Skeletal muscle tissue (tissue), 4 donors: ENCODE results near the gene ZNF425. TPM values are rescaled to one million over a fixed set of nuclear protein-coding genes. Genes with fewer than 3 reads are reported as not detected.

Experiments used
- H3K27ac ChIP-seq: one replicate; pipeline ENCODE4 v1.7.0; 2013; ENCODE audit warnings: mild to moderate bottlenecking, low read depth, low read length, inconsistent platforms
- H3K27me3 ChIP-seq, 3 donors: one replicate each; pipeline ENCODE4 v1.7.0; 2013; ENCODE audit warnings: low read length in 3 of 3; ENCODE audit not compliant: control insufficient read depth in 3 of 3, insufficient read depth in 3 of 3
- H3K36me3 ChIP-seq, 3 donors: one replicate each; pipeline ENCODE4 v1.7.0; 2013; ENCODE audit warnings: low read length in 3 of 3; ENCODE audit not compliant: control insufficient read depth in 3 of 3, insufficient read depth in 3 of 3
- H3K4me1 ChIP-seq, 3 donors: one replicate each; pipeline ENCODE4 v1.7.0; 2013; ENCODE audit warnings: low read length in 3 of 3, mild to moderate bottlenecking in 3 of 3; ENCODE audit not compliant: control insufficient read depth in 3 of 3, insufficient read depth in 3 of 3
- H3K4me3 ChIP-seq, 3 donors: one replicate each; pipeline ENCODE4 v1.7.0; 2013; ENCODE audit warnings: low read length in 3 of 3
- H3K9ac ChIP-seq, 3 donors: one replicate each; pipeline ENCODE4 v1.7.0; 2013; ENCODE audit warnings: low read length in 3 of 3, mild to moderate bottlenecking in 3 of 3, moderate library complexity in 2 of 3, low read depth in 1 of 3
- H3K9me3 ChIP-seq, 3 donors: one replicate each; pipeline ENCODE4 v1.7.0; 2013; ENCODE audit warnings: low read length in 3 of 3; ENCODE audit not compliant: control insufficient read depth in 3 of 3
- total RNA-seq: library from RNA; depleted of rRNA; stranded (reverse); fragments of >200 nt; gene quantifications from one replicate; pipeline ENCODE4 v1.2.3, GENCODE V29; 2014
- donor health status: Osteomylitis.

Gene ZNF425, protein sequence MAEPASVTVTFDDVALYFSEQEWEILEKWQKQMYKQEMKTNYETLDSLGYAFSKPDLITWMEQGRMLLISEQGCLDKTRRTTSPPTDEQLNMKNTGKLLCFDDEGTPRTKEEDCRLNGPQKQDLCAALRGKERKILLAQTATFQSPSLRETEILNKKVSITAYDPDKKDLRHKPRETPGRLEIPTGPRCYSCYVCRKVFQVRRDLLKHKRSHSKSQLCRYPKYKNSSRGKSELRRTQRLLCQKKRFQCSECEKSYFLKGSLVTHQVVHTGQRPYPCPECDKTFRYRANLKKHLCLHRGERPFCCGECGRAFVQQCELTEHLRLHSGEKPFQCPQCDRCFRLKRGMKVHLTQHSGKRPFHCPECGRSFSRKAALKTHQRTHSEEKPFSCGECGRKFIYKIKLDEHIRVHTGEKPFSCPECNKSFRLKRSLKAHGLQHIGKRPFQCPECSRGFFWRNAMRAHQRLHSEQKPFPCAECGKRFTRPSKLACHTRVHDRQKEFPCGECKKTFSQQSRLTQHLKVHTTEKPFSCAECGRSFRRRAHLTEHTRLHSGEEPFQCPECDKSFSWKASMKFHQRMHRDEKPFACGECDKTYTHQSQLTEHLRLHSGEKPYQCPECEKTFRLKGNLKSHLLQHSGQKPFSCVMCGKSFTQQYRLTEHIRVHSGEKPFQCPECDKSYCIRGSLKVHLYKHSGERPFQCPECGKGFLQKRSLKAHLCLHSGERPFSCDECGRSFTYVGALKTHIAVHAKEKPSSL
- 5.2 TPM for total RNA-seq

DNA sequence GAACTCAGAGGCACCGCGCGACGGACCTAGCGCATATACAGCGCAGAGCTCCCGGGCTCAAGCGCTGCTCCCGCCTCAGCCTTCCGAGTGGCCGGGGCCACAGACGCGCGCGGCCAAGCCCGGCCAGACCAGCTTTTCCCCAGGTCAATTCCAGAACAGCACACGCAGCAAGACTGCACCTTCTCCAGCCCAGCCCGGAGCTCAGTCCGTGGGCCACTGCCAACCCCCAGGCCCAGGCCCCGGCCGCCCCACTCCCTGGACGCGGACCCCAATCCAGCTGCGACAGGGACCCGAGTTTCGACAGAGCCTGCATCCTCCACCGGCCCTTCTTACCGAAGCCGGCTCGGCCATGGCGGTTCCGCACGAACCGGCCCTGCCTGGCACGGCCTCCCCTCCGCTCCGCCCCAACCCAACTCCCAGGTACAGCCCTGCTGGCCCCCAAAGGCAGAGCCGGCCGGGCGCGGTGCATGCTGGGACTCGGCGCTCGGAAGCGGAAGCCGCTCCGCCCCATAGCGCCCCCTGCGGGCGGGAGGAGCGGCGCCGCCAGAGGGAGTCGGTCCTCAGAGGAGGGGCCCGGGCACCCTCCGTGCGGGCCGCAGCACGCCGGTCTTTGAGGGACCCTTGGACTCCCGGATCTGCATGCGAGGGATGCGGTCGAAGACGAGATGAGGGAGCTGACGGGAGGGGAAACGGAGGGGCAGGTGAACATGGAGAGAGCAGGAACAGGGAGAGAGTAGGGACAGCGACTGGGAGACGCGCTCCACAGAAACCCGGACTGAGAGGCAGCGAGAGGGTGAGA, at the start of gene ZNF425:
Gene ZNF425, minus strand, starts transcription at position 462 of the 799 bp plus-strand sequence. Its CDS starts 111 bp downstream, at position 351.
- Histone ChIP-seq H3K4me3 (peak within 1 kb of the TSS; percentile 86 to 100 (median 98)), H3K9ac (peak within 1 kb of the TSS; percentile 95 to 97 (median 96)), H3K36me3 (peaks cover 0 to 7% (median 4%) of the 10 kb centered on the region in 3 donors), H3K4me1 (peaks cover 7 to 21% (median 7%) of the 10 kb centered on the region in 3 donors), H3K27me3 (no peaks in the 10 kb centered on the region), H3K27ac (peak within 1 kb of the TSS; percentile 89), H3K9me3 (no peaks in the 10 kb centered on the region)

- H3K27ac ChIP-seq: no peak overlapping the region
- H3K9ac ChIP-seq: no peak overlapping the region
- no peaks in the 10 kb centered on the region for H3K9me3 ChIP-seq
- no peak overlapping the region for H3K4me3 ChIP-seq
- no peaks in the 10 kb centered on the region for H3K27me3 ChIP-seq
- H3K4me1 ChIP-seq: no peaks in the 10 kb centered on the region
- peaks cover 24 to 51% (median 38%) of the 10 kb centered on the region in 3 donors for H3K36me3 ChIP-seq
Observed at GRCh38 chr7:149175150-149175549, 49.0 kb upstream of the ZNF425 start.

GRCh38 chr7:149172534-149172920, 46.4 kb upstream of the ZNF425 start:
- Histone ChIP-seq H3K9me3 (no peaks in the 10 kb centered on the region), H3K4me3 (no peak overlapping the region), H3K27ac (no peak overlapping the region), H3K4me1 (no peaks in the 10 kb centered on the region), H3K27me3 (no peaks in the 10 kb centered on the region), H3K36me3 (peaks cover 13 to 39% (median 37%) of the 10 kb centered on the region in 3 donors), H3K9ac (no peak overlapping the region)

- H3K36me3 ChIP-seq: peaks cover 13 to 36% (median 35%) of the 10 kb centered on the region in 3 donors
- no peaks in the 10 kb centered on the region for H3K27me3 ChIP-seq
- no peak overlapping the region for H3K9ac ChIP-seq
- H3K9me3 ChIP-seq: no peaks in the 10 kb centered on the region
- no peak overlapping the region for H3K27ac ChIP-seq
- H3K4me1 ChIP-seq: no peaks in the 10 kb centered on the region
- H3K4me3 ChIP-seq: no peak overlapping the region
Observed at GRCh38 chr7:149171892-149172533, 45.9 kb upstream of the ZNF425 start.

DNA sequence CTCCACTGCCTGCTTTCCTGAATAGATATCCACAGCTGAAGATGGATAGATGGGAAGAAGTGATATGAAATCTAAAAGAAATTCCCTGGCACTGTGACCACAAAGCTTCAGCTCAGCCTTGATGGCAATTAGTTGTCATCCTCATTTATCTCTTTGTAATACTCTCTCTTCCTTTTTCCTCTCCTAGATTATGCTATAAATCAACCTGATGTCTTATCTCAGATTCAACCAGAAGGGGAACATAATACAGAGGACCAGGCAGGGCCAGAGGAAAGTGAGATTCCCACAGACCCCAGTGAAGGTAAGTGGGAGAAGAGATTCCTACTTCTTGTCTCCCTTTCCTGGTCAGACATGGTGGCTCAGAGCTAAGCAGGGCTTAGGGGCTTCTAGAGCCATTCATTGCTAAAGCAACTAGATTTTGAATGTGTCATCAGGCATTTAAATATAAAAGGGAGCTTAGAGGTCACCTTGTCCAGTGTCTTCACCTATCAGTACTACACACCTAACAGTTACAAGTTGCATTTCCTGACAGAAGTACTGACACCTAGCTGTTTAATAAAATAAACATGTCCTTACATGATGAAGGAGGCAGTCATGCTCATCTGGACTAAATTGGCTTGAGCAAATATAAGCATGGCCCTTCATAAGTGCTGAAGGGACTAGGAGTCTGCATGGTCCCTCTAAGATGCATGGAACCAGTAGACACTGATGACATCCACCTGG, 40.7 kb upstream of the ZNF425 start:
- H3K27me3 ChIP-seq: no peaks in the 10 kb centered on the region
- no peak overlapping the region for H3K4me3 ChIP-seq
- H3K9me3 ChIP-seq: no peaks in the 10 kb centered on the region
- peaks cover 24 to 42% (median 30%) of the 10 kb centered on the region in 3 donors for H3K36me3 ChIP-seq
- no peaks in the 10 kb centered on the region for H3K4me1 ChIP-seq
- H3K27ac ChIP-seq: no peak overlapping the region
- no peak overlapping the region for H3K9ac ChIP-seq

DNA sequence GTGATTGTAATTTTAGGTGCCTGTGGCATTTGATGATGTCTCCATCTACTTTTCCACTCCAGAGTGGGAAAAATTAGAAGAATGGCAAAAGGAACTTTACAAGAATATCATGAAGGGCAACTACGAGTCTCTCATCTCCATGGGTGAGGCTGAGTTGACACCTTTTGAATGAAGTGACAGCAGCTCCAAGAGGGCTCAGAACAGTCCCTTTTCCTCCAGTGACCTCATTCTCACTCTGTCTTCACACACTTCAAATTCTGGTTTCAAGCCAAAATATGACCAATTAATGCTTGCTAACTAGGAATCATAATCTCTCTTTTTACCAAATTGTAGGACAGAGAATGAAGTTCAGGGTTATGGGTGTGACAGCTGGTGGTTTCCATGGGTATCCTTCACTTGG, 40.0 kb upstream of the ZNF425 start:
- Histone ChIP-seq H3K27ac (no peak overlapping the region), H3K9me3 (no peaks in the 10 kb centered on the region), H3K36me3 (peaks cover 21 to 42% (median 31%) of the 10 kb centered on the region in 3 donors), H3K4me3 (no peak overlapping the region), H3K27me3 (no peaks in the 10 kb centered on the region), H3K9ac (no peak overlapping the region), H3K4me1 (no peaks in the 10 kb centered on the region)

GRCh38 chr7:149161241-149161848, 35.2 kb upstream of the ZNF425 start:
- Histone ChIP-seq H3K27me3 (no peaks in the 10 kb centered on the region), H3K4me1 (no peaks in the 10 kb centered on the region), H3K9me3 (no peaks in the 10 kb centered on the region), H3K36me3 (peaks cover 10 to 18% (median 15%) of the 10 kb centered on the region in 3 donors), H3K4me3 (no peak overlapping the region), H3K9ac (no peak overlapping the region), H3K27ac (no peak overlapping the region)

- Histone ChIP-seq H3K27me3 (no peaks in the 10 kb centered on the region), H3K9me3 (no peaks in the 10 kb centered on the region), H3K4me3 (no peak overlapping the region), H3K36me3 (peaks cover 13 to 19% (median 15%) of the 10 kb centered on the region in 3 donors), H3K4me1 (no peaks in the 10 kb centered on the region), H3K9ac (no peak overlapping the region), H3K27ac (no peak overlapping the region)
Observed at GRCh38 chr7:149156898-149157297, 30.8 kb upstream of the ZNF425 start.
